NB4 (cell line): ENCODE data around the gene RXRA.

ENCODE experiments used
- MYC ChIP-seq: IDR thresholded peaks from 2 replicates; pipeline ENCODE4 v1.6.1; 2011; ENCODE audit warnings: low read depth, low read length
- POLR2A ChIP-seq: IDR thresholded peaks from 2 replicates; pipeline ENCODE4 v1.6.1; 2011; ENCODE audit warnings: mild to moderate bottlenecking; ENCODE audit not compliant: insufficient read length; ENCODE audit errors: extremely low read depth
- TF ChIP-seq, protein P1 (sequence below): IDR thresholded peaks from one replicate; pipeline ENCODE4 v1.5.1; 2012; ENCODE audit warnings: low read depth, low read length
- TF ChIP-seq, protein P2 (sequence below): IDR thresholded peaks from 2 replicates; pipeline ENCODE4 v1.6.1; 2011; ENCODE audit warnings: low read depth, low read length

DNA sequence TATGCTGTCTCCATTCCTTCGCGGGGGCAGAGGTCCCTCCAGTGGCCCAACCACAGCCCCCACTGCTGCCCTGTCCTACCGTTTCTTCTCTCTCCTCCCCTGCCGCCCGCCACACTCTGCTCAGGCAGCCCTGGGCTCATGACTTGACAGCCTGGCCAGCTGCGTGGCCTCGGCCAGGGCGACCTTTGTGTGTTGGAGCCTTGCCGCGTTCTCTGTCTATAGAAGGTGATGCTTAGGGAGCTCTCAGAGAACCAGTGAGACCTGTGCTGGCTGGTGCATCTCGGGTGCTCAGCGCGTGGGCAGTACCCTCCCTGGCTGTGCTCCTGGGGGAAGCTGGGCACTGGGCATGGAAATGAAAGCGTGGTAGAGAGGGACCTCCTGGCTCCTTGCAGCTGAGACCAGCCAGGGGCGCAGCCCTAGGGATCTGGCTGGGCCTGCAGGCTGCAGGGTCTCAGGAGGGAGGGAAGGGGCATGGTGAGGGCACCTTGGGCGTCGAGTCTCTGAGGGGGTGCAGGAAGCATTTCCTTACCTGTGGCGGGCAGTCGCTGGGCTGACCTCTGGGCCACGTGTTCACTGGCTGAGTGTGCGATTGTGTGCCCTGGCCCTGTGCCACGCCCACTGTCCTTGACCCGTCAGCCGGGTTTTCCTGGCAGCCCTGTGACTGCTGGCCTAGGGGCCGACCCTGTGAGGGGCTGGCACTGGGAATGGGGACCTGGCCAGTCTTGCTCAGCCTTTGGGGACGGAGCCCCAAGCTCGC is 50.3 kb downstream of the RXRA start:
- TF ChIP-seq, protein P1, sequence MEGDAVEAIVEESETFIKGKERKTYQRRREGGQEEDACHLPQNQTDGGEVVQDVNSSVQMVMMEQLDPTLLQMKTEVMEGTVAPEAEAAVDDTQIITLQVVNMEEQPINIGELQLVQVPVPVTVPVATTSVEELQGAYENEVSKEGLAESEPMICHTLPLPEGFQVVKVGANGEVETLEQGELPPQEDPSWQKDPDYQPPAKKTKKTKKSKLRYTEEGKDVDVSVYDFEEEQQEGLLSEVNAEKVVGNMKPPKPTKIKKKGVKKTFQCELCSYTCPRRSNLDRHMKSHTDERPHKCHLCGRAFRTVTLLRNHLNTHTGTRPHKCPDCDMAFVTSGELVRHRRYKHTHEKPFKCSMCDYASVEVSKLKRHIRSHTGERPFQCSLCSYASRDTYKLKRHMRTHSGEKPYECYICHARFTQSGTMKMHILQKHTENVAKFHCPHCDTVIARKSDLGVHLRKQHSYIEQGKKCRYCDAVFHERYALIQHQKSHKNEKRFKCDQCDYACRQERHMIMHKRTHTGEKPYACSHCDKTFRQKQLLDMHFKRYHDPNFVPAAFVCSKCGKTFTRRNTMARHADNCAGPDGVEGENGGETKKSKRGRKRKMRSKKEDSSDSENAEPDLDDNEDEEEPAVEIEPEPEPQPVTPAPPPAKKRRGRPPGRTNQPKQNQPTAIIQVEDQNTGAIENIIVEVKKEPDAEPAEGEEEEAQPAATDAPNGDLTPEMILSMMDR, result no peak
- TF ChIP-seq POLR2A (no peak), MYC (no peak)
- TF ChIP-seq, protein P2, sequence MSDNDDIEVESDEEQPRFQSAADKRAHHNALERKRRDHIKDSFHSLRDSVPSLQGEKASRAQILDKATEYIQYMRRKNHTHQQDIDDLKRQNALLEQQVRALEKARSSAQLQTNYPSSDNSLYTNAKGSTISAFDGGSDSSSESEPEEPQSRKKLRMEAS, result no peak
